SKM-1 treated with dmso at 0.1 percent for 144 hours (cell line): ENCODE measurements around the gene TIGD3.
A peak's percentile ranks its signal among the peaks of the same experiment; 100 is the strongest.

Experiments
- DNase-seq: peaks from one replicate; lab custom pipeline; 2025; ENCODE audit not compliant: unreplicated experiment; lab: John Stamatoyannopoulos, UW

Gene TIGD3

GRCh38 chr11:65354265-65355012 is at the start of gene TIGD3:
Gene TIGD3, plus strand, starts transcription at chr11:65354751. Its CDS starts 1,058 bp downstream, at chr11:65355809.
- peak; percentile 91 for DNase-seq

DNA sequence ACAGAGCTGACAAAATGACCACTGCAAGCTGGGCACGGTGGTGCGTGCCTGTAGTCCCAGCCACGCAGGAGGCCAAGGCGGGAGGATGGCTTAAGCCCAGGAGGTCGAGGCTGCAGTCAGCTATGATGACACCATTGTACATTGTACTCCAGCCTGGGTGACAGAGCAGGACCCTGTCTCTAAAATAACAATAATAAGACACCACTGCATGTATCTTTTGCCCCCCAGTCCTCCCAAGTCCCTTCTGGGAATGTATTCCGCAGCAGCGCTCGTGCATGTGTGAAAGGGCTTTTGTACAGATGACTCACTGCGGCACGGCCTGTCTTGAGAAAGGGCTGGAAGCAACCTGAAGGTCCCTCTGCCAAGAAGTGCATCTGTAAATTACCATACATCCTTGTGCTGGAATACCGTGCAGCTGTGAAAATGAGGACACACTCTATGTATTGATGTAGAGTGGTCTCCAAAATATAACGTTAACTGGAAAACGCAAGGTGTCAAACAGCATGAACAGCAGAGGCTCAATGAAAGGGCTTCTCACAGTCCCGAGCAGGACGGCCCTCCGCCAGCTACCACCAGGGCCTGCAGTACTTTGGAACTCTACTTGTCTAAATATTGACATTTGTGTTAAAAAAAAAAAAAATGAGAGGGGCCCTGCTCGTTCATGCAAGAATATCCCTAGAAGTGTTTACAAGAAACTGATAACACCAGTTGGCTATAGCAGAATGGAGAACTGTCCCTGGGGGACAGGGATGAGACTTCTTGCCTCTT is 48.9 kb upstream of the TIGD3 start:
- DNase-seq, result no peak

GRCh38 chr11:65307298-65308229 is 47.0 kb upstream of the TIGD3 start:
- no peak for DNase-seq

GRCh38 chr11:65308281-65308891 is 46.2 kb upstream of the TIGD3 start:
- DNase-seq, result no peak

DNA sequence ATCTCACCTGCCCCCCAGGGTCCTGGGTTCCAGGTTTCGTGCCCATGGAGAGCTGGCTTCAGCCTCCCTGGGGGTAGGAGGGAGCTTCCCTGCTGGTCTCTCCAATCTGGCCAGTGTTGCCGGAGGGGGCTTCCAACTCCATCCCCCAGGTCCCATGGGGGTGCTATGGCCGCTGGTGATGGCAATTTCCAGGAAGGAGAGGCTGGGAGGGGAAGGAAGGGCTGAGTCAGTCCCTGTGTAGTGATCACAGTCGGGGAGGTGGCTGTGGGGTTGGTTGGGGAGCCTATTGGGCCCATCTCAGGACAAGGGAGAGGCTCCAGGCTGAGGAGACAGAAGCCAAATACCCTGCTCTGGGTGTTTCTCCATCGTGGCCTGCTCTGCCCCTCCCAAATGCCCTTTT is 45.5 kb upstream of the TIGD3 start:
- no peak for DNase-seq

GRCh38 chr11:65310215-65310614 is 44.3 kb upstream of the TIGD3 start:
- no peak for DNase-seq

DNA sequence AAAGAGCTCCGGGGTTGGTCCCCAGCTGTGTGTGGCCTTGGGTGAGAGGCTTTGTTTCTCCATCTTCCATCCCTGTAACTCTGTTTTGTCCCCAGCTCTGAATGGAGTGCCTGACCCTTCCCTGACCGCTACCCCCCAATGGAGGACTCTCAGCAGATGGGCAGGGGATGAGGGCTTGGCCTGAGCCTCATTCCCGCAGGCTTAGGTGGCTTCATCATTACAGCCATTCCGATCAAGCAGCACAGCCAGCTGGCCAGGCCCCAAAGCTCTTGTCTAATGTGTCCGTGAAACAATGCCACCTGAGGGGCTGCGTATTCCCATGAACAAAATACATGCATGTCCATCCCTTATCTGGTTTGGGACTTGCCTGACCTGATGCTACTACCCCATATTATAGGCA is 43.8 kb upstream of the TIGD3 start:
- no peak for DNase-seq

- DNase-seq, result no peak
These were observed 43.3 kb upstream of the TIGD3 start for GRCh38 chr11:65311170-65311678.

DNA sequence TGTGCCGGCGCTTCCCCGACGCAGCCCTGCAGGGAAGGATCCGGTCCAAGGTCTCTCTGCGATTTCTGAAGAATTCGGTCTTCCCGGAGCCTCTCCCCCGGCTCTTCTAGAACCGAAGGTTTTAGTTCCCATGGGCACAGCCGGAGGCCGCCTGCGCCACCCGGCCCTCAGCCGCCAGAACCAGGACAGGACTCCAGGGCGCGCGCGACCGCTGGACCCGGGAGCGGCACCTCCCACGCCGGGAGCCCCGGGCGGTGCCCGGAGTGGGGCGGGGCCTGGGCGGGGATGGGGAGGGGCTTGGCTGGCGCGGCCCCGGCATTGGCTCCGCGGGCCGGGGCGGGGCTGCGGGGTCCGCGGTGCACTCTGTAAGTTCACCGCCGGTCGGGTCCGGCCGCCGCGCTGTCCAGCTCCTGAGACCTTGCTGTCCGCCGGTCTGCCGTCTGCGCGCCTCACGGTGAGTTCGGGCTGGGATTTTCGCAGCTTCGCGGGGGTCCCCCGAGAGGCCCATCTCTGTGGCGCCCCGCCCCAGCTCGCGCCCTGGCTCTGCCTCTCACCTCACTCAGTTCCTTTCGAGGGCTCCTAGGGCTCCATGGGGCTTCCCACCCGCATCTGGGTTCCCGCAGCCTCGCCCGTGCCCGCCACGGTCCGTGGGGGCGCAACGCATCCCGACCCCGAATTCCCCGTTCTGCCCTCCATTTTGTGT is 39.9 kb upstream of the TIGD3 start, which contains the start of gene CDC42EP2:
Gene CDC42EP2, plus strand, starts transcription at position 366 of the 703 bp plus-strand sequence. CDS start 6,033 bp downstream, outside the sequence.
- DNase-seq, result peak; percentile 46

- DNase-seq, result peak; percentile 57
These were observed 39.2 kb upstream of the TIGD3 start for GRCh38 chr11:65315204-65315865.

DNA sequence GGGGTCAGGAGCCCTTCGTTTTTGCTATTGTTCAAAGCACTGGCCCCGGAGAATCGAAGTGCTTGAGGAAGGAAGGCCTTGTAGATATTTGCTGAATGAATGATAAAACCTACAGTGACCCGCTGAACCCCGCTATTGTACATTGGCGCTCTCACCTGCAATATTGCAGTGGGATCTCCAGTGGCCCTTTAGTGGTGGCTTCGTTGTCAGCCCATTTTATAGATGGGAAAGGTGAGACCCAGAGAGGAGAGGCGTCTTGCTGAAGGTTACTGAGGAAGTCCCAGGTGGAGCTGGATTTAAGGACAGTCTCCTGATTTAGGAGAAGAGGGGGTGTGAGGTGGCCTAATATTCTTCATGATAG is 38.7 kb upstream of the TIGD3 start:
- DNase-seq, result no peak

DNA sequence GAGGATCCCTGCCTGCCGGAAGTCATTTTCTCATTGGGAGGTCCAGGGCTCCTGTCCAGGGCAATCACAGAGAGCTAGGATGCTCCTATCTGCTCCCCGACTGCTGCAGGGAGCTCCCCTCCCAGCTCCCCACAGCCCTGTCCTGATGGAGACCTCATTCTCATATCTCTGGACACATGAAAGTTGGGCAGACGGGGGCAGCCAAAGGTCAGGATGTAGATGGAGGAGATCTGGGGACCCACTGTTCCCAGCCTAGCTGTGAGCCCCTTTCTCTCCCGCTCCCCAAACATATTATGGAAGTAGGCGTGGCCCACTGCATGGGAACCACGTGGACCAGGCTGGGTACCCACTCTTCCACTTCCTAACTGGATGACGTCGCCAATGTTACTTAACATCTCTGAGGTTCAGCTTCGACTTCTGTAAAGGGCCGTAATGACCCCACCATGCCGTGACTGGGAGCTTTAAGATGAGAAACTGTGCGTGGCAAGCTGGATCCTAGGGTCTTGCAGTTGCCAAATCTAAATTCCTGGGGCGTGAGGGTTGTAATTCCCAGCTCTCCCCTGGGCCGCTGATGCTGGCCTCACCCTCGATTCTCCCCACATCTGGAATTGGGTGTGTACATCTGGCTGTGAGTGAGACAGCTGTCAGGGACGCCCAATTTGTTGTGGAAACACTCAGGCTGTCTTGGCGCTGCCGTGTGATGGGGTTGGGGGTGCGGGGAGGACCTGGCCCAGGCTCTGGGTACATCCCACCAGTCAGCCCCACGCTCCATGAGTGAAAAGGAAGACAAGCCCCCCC is 38.1 kb upstream of the TIGD3 start:
- DNase-seq, result peak; percentile 46

GRCh38 chr11:65317025-65317786 is 37.3 kb upstream of the TIGD3 start:
- no peak for DNase-seq

DNA sequence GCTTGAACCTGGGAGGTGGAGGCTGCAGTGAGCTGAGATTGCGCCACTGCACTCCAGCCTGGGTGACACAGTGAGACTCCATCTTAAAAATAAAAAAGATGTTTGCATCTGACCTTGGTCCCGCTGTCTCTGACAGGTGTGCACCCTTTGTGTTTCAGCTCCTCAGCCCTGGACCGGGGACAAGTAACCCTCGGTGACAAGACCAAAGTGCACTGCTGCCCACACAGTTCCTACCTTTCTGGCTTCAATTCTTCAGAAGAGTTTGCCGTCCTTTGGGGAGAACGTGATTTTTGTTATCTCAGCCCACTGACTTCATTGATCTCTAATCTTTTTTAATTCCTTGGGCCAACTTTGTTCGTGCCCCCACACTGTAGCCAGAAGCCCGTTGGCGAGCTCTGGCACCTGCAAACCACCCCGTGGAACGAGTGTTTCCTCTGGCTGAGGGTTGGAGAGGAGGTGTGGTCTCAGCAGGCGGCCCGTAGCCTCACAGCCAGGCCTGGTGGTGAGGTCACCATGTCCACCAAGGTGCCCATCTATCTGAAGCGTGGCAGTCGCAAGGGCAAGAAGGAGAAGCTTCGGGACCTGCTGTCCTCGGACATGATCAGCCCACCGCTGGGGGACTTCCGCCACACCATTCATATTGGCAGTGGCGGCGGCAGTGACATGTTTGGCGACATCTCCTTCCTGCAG is 34.0 kb upstream of the TIGD3 start:
- no peak for DNase-seq

DNA sequence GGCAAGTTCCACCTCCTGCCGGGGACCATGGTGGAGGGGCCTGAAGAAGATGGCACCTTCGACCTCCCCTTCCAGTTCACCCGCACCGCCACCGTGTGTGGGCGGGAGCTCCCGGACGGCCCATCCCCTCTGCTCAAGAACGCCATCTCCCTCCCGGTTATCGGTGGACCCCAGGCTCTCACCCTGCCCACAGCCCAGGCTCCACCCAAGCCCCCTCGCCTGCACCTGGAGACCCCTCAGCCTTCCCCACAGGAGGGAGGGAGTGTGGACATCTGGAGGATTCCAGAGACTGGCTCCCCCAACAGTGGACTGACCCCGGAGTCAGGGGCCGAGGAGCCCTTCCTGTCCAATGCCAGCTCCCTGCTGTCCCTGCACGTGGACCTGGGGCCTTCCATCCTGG is 33.5 kb upstream of the TIGD3 start:
- no peak for DNase-seq

GRCh38 chr11:65321828-65322485 is 32.6 kb upstream of the TIGD3 start:
- no peak for DNase-seq

- DNase-seq, result no peak
These were observed 30.7 kb upstream of the TIGD3 start for GRCh38 chr11:65323813-65324212.
